ENCODE data around the gene AGFG1.
"Not testable (repeated sequence)": the region's sequence is repeated elsewhere in the genome, so short reads cannot be mapped to it uniquely, and the experiment has no call there.

The AGFG1 gene

DNA sequence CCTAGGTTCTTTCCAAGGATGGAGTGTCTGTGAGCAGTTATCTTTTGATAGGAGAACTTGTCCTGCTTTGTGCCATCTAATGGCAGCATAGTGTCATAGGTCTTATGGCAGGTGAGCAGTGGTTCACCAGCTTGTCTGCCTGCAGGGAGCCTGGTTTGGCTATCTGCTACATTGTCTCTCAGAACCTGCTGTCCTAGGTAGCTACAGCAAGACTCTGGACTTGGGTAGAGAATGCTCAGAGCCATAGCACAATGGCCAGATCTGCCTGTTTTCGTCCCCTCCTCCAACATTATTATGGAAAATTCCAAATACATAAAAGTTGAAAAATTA, 28.3 kb downstream of the AGFG1 start:
- DNase-seq, result no peak

DNA sequence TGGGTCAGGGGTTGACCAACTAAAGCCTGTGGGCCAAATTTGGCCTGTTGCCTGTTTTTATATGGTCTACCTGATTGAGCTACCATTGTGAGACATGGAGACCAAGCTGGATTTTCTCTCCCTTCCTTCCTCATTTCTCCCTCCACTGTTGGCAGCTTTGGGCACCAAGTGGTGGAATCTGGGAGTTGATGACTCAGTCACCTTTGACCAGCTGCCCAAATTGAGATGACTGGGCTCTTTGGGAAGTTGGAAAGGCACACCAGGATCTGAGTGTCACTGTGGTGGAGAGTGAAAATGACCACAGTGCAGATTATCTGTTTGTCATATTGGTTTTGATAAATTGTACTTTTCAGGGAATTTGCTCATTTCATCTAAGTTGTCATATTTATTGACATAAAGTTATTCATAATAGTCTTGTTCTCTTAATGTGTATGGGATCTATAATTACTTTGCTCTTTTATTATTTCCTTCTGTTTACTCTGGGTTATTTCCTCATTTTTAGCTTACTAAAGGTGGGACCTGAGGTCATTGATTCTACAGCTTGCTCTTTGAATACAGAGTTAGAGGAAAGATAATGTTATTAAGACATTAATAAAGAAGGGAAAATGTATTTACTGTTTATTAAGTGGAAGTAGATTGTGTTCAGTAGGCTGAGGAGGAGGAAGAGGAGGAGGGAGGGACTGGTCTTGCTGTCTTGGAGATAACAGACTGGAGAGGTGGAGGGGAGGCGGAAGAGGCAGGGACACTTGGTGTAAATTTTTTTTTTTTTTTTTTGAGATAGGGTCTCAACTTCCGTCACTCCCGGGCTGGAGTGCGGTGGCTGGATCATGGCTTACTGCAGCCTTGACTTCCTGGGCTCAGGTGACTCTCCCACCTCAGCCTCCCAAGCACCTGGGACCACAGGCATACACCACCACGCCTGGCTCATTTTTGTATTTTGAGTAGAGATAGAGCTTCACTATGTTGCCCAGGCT, 31.8 kb downstream of the AGFG1 start:
- no peak for DNase-seq

- DNase-seq, result no peak
Observed at GRCh38 chr2:227504700-227505099, 32.7 kb downstream of the AGFG1 start.

DNA sequence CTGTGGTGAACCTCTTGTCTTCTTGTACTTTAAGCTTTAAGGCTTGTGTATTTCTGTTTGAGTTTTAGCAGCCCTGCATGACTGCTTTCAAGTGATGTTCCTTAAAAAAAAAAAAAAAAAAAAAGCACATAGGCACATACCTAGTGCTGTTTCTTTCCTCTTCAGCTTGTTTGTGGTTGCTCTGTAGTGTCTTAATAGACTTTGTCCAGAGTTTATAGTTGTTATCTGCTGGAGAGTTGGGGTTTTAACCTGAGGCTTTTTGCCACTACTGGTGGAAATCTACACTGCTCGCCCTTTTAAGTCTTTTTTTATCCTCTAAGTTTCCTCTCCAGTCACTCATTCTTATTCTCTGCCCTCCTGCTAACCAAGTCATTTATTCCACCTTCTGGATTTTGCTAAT, 34.5 kb downstream of the AGFG1 start:
- no peak for DNase-seq

GRCh38 chr2:227507963-227508362, 36.0 kb downstream of the AGFG1 start:
- DNase-seq, result no peak

DNA sequence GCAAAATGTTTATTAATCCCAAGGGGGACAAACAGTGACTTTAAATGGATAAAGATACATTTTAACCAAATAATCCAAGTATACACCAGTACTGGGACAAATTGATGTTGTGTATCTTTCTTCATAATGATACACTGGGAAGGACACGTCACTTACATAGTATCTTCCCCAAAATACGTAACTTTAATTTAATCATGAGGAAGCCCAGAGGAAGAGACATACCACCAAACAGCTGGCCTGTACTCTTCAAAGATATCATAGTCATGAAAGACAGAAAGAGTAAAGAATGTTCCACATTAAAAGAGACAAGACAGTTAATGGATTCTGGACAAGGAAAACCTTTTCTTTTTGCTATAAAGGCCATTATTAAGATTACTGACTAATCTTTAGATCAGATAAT, 37.1 kb downstream of the AGFG1 start:
- DNase-seq, result no peak

DNA sequence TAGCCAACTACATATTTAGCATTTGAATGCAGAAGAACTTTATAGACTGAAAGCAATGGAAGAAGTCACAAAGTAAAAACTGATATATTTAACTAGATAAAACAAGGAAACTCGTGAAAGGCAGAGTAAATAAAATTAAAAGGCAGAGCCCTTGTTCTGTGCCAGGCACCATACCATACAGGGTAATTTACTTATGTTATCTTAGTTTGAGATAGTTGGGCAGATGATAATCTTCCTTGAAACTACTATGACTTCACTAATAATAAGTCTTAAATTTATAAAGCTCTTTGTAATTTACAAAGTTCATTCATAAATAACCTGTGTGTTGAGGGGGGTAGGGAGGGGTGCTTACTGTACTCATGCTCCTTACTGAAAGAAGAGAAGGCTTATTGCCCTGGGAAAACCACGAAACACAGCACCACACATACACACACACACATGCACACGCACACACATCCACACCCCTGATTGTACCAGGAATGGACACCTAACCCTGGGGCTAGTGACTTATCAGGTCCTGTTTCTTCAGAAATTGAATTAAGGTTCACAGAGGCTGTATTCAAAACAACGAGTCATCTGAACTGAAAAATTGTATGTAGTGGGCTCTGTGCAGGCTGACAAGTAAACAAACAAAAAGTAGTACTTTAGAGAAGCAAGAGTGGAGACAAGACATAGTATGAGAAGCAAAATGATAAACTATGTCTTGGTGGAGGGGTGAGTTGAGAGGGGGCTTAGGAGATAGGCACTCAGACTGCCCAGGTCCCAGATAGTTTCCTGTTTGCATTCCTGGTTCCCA, 38.1 kb downstream of the AGFG1 start:
- DNase-seq, result no peak

DNA sequence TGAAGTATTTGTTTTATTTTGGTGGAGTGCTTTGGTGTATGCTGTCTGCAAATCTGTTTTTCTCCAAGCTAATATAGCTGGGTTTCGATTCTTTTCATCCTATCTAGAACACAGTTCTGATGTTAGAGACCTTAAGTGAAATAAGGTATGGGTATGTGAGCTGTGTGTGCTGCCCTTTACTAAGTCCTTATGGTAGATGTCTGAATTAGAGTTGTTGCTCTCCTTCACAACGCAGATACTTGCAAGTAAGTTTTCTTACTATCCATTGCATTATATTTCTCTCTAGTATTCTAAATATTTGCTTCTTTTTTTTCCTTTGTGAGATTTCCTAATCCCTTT, 38.6 kb downstream of the AGFG1 start:
- no peak for DNase-seq

- DNase-seq, result no peak
Observed at GRCh38 chr2:227511239-227511930, 39.4 kb downstream of the AGFG1 start.

DNA sequence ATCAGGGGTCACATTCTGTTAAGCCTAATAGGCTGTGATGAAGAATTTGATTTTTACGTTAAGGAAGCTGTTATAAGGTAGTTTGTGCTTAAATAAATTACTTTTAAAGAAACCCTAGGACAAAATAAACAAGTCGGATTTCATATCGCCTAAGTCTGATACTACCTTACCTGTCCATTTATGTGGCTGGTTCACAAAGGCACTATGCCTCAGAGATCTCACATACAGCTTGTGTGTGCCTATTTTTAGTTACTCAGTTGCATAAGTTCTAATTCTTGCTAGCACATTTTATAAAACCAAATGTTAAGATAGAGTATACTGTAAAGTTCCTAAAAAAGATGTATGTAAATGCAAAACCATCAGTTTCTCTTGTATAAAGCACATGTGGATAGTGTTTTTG, 40.0 kb downstream of the AGFG1 start:
- no peak for DNase-seq

- no peak for DNase-seq
Observed at GRCh38 chr2:227513113-227513512, 41.2 kb downstream of the AGFG1 start.

- no peak for DNase-seq
Observed at GRCh38 chr2:227515742-227516141, 43.8 kb downstream of the AGFG1 start.

- no peak for DNase-seq
Observed at GRCh38 chr2:227517724-227518123, 45.8 kb downstream of the AGFG1 start.

DNA sequence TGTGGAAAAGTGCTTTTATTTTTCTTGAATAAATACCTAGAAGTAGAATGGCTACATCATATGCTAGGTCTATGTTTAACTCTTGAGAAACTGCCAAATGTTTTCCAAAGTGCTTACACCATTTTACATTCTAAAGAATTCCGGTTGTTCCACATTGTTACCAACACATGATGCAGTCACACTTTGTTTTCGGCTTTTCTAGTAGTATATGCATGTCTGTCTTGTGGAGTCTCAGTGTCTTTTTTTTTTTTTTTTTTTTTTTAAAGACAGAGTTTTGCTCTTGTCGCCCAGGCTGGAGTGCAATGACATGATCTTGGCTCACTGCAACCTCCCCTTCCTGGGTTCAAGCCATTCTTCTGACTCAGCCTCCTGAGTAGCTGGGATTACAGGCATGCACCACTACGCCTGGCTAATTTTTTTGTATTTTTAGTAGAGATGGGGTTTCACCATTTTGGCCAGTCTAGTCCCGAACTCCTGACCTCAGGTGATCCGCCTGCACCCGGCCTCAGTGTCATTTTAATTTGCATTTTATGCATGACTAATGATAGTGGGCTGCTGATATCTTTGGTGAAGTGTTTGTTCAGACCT, 46.4 kb downstream of the AGFG1 start:
- DNase-seq, result not testable (repeated sequence)

DNA sequence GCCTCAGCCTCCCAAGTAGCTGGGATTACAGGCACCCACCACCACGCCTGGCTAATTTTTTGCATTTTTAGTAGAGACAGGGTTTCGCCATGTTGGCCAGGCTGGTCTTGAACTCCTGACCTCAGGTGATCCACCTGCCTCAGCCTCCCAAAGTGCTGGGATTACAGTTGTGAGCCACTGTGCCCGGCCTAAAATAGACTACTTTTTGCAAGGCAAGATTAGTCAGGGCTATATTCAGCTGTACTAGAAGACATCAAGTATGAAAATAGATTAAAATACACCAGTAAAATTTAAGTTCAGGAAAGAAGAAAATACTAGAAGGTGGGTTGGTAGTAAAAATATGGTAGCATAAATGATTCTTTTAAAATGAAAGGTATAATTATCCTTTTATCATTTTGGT, 49.2 kb downstream of the AGFG1 start:
- not testable (repeated sequence) for DNase-seq

- DNase-seq, result no peak
Observed at GRCh38 chr2:227524665-227525064, 52.7 kb downstream of the AGFG1 start.

DNA sequence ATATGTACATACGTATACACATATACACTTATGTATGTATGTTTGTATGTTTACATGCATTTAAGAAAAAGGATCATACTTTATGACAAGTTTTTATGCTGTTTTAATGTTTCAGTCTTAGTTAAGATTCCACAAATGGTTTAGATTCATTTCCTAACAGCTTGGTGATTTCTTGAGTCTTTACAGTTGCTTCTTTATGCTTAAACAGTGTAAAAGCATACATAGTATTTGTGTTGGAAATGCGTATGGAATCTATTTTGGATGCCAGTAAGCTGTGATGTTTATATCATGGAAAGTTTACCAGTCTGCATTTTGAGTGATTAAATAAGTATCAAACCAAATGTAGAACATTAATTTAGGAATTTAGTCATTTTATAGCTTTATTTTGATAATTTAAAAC, 55.4 kb downstream of the AGFG1 start:
- DNase-seq, result no peak

DNA sequence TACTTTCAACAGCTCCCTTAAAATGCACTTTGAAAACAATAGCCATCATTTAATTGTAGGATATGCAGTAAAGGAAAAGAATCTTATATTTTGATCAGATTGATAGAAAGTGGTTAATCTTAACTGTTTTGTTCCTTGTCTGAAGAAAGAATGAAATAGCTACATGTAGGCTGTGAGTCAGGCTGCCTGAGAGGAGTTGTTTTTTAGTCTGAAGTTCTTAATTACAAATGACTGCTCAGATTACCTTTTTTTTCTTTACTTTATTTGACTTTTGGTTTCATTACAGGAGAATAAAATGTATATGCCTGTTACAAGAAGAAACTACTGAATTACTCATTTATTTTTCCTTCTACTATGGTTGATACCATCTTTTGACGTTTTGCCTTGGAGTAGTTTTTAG, 56.8 kb downstream of the AGFG1 start:
- no peak for DNase-seq

DNA sequence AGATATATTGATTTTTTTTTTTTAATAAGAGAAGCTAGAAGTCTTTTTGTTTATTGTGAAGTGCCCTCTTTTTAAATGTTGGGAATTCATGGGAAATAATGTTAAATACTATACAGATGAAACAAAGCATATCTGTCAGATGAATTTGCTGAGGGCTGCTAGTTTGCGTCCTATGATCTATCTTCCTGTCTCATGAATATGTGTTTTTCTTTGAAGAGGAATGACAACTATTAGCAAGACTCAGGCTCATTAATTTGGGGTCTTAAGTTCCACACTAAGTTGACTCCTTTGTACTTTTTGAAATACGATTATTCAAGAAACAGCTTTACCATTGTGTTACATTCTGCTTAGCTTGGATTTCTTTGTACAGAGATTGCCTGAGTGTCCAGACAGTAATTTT, 57.9 kb downstream of the AGFG1 start:
- no peak for DNase-seq

- no peak for DNase-seq
Observed at GRCh38 chr2:227534714-227535113, 62.8 kb downstream of the AGFG1 start.

DNA sequence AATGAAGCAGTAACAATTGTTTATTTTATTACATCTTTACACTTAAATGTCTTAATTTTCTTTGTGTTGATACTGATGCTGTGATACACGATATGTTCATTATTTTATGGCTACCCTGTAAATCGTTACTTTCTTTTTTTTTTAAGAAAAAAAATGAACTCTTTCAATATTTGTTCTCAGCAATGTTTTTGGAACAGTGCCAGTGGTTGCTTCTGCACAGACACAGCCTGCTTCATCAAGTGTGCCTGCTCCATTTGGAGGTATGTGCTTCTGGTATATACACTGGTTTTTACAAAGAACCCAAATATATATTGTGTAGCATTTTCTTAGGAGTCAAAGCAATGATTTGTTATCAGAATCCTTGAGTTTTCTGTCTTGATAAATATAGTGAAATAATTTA, 64.5 kb downstream of the AGFG1 start:
- DNase-seq, result no peak

DNA sequence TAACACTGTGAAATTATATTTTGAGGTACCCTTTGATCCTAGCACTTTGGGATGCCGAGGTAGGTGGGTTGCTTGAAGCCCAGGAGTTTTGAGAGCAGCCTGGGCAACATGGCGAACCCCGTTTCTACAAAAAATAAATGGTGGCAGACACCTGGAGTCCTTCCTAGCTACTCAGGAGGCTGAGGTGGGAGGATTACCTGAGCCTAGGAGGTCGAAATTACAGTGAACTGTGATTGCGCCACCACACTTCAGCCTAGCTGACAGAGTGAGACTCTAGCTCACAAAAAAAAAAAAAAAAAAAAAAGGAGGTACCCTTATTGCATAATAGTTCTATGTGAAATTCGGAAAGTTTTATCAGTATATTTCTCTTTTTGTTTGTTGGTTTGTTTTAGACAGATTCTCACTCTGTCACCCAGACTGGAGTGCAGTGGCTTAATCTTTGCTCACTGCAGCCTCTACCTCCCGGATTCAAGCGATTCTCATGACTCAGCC, 67.6 kb downstream of the AGFG1 start:
- DNase-seq, result no peak

- DNase-seq, result not testable (repeated sequence)
Observed at GRCh38 chr2:227540352-227540751, 68.4 kb downstream of the AGFG1 start.
